Panc1 (cell line): ENCODE results near the gene CDK14. TPM values are rescaled to one million over a fixed set of nuclear protein-coding genes. Genes with fewer than 3 reads are reported as not detected.

Experiments
- ATAC-seq: fragments of 200-7000 bp; cut with Tn5 transposase; 2 replicates; pipeline ENCODE4 v1.9.1; 2020; ENCODE audit warnings: mild to moderate bottlenecking, moderate library complexity
- BruUV-seq: library from RNA; stranded (reverse); fragments of 400-500 nt; replicated peaks from 2 replicates; lab custom pipeline; 2021; lab: Mats Ljungman, UMichigan
- CTCF ChIA-PET: fragments of 300-600 bp; sonication (Branson Sonifier 250); formaldehyde crosslinking; loops from one replicate; lab custom pipeline; 2022; ENCODE audit warnings: antibody characterized with exemption; lab: Charles Lee
- POLR2A ChIA-PET: fragments of 300-600 bp; sonication (Branson Sonifier 250); formaldehyde crosslinking; loops from one replicate; lab custom pipeline; 2022; ENCODE audit warnings: antibody characterized with exemption; lab: Charles Lee
- DNase-seq: peaks from one replicate; pipeline ENCODE4 v3.0.0-alpha.2; 2010; ENCODE audit warnings: low read depth, low spot score
- H3K27ac ChIP-seq: 2 replicates; pipeline ENCODE4 v1.5.1; 2011; ENCODE audit warnings: mild to moderate bottlenecking, low read length, inconsistent platforms
- H3K27me3 ChIP-seq: fragments of 200-500 bp; sonication (Bioruptor generic); 2 replicates; pipeline ENCODE4 v1.6.0; 2014; ENCODE audit warnings: low read length, inconsistent platforms; ENCODE audit not compliant: control insufficient read depth, insufficient read depth
- H3K36me3 ChIP-seq: fragments of 200-500 bp; sonication (Bioruptor generic); 2 replicates; pipeline ENCODE4 v1.5.1; 2014; ENCODE audit warnings: inconsistent platforms, mild to moderate bottlenecking, low read length, moderate library complexity; ENCODE audit not compliant: control insufficient read depth, insufficient read depth
- H3K4me1 ChIP-seq: 2 replicates; pipeline ENCODE4 v1.5.1; 2011; ENCODE audit warnings: inconsistent platforms, mild to moderate bottlenecking, low read length, moderate library complexity; ENCODE audit not compliant: control insufficient read depth, insufficient read depth
- H3K4me3 ChIP-seq, 2 experiments: 2 replicates each; pipeline ENCODE4 v1.5.1; 2011 to 2012; ENCODE audit warnings: low read depth in 2 of 2, low read length in 2 of 2, mild to moderate bottlenecking in 2 of 2, inconsistent platforms in 1 of 2, moderate library complexity in 1 of 2
- H3K9me3 ChIP-seq: fragments of 200-500 bp; sonication (Bioruptor generic); 2 replicates; pipeline ENCODE4 v1.5.1; 2014; ENCODE audit warnings: low read depth, mild to moderate bottlenecking, inconsistent platforms, low read length, moderate library complexity; ENCODE audit not compliant: control insufficient read depth, insufficient read depth
- CTCF ChIP-seq: fragments of 450-650 bp; IDR thresholded peaks from 2 replicates; pipeline ENCODE4 v1.5.1; 2017; ENCODE audit warnings: mild to moderate bottlenecking
- POLR2AphosphoS5 ChIP-seq: IDR thresholded peaks from 2 replicates; pipeline ENCODE4 v1.6.1; 2012; ENCODE audit warnings: mild to moderate bottlenecking, low read depth, low read length, moderate library complexity
- REST ChIP-seq, 2 experiments: IDR thresholded peaks; 2 replicates each; pipeline ENCODE4 v1.6.1; 2011 to 2012; ENCODE audit warnings: low read depth in 2 of 2, control low read depth in 1 of 2, low read length in 1 of 2, mild to moderate bottlenecking in 1 of 2, moderate library complexity in 1 of 2; ENCODE audit not compliant: insufficient read depth in 1 of 2
- SIN3A ChIP-seq: IDR thresholded peaks from 2 replicates; pipeline ENCODE4 v1.6.1; 2012; ENCODE audit warnings: low read depth, mild to moderate bottlenecking, low read length, moderate library complexity, borderline replicate concordance; ENCODE audit not compliant: insufficient read depth
- TCF7L2 ChIP-seq: IDR thresholded peaks from 2 replicates; pipeline ENCODE4 v1.6.1; 2011; ENCODE audit warnings: mild to moderate bottlenecking, low read depth, low read length, inconsistent platforms
- in situ Hi-C: cut with HindIII; loops from 2 replicates; pipeline ENCODE4 v1.10.0; 2016; ENCODE audit warnings: low sequenced_read_pairs, low pct_unique_long_range_greater_than_20kb
- intact Hi-C: fragments of 100-400 bp; cut with micrococcal nuclease; formaldehyde crosslinking; loops from one replicate; pipeline ENCODE4 v1.10.0; 2022; ENCODE audit not compliant: unreplicated experiment
- total RNA-seq: library from RNA; stranded (reverse); gene quantifications from one replicate; pipeline ENCODE4 v1.2.1, GENCODE V29; 2021; ENCODE audit not compliant: unreplicated experiment

The CDK14 gene
- total RNA-seq, 1 experiment from 2014 or later, result 3.0 TPM

GRCh38 chr7:91182819-91183764, 587.0 kb downstream of the CDK14 start:
- Histone ChIP-seq H3K4me3 (no peak overlapping the region), H3K27me3 (no peaks in the 10 kb centered on the region), H3K36me3 (no peaks in the 10 kb centered on the region), H3K4me1 (no peaks in the 10 kb centered on the region), H3K9me3 (no peaks in the 10 kb centered on the region), H3K27ac (no peak overlapping the region)
- no peak for ATAC-seq
- CTCF ChIA-PET, result no interaction called here
- in situ Hi-C loops (no loop called here), intact Hi-C loops (no loop called here)
- TF ChIP-seq TCF7L2 (no peak), POLR2AphosphoS5 (no peak), SIN3A (no peak), CTCF (no peak), REST (IDR thresholded peaks at IDR 0.05; ENCODE audit: insufficient read depth in 1 of 2, low read depth in 2 of 2, low read length in 1 of 2) (no peak)
- POLR2A ChIA-PET, result no interaction called here
- DNase-seq, result no peak
- no TSS peak for BruUV-seq

- H3K27me3 ChIP-seq, result no peaks in the 10 kb centered on the region
- H3K27ac ChIP-seq, result no peak overlapping the region
- H3K9me3 ChIP-seq, result no peaks in the 10 kb centered on the region
- intact Hi-C loops (no loop called here), in situ Hi-C loops (no loop called here)
- BruUV-seq, result no TSS peak
- POLR2A ChIA-PET, result no interaction called here
- CTCF ChIA-PET, result no interaction called here
- H3K36me3 ChIP-seq, result no peaks in the 10 kb centered on the region
- no peak for ATAC-seq
- DNase-seq, result no peak
- TF ChIP-seq SIN3A (no peak), TCF7L2 (no peak), REST (IDR thresholded peaks at IDR 0.05; ENCODE audit: insufficient read depth in 1 of 2, low read depth in 2 of 2, low read length in 1 of 2) (no peak), CTCF (no peak), POLR2AphosphoS5 (no peak)
- H3K4me1 ChIP-seq, result no peaks in the 10 kb centered on the region
- no peak overlapping the region for H3K4me3 ChIP-seq
Observed at GRCh38 chr7:91185771-91186170, 589.6 kb downstream of the CDK14 start.
